ENCODE measurements around the gene IL10.
"Not testable (repeated sequence)": the region's sequence is repeated elsewhere in the genome, so short reads cannot be mapped to it uniquely, and the experiment has no call there.

The IL10 gene

DNA sequence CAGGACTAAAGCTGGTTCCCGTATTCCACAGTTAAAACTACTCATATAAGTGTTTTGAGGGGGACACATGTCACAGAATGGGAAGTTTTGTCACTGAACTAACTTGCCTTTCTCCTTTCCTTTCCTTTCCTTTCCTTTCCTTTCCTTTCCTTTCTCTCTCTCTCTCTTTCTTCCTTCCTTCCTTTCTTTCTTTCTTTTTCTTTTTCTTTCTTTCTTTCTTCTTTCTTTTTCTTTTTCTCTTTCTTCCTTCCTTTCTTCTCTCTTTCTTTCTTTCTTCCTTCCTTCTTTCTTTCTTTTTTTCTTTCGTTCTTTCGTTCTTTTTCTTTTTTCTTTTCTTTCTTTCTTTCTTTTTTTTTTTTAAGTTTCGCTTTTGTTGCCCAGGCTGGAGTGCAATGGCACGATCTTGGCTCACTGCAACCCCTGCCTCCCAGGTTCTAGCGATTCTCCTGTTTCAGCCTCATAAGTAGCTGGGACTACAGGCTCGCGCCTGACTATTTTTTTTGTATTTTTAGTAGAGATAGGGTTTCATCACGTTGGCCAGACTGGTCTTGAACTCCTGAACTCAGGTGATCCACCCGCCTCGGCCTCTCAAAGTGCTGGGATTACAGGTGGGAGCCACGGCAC lies 9.4 kb downstream of the IL10 start:
- not testable (repeated sequence) for DNase-seq

DNA sequence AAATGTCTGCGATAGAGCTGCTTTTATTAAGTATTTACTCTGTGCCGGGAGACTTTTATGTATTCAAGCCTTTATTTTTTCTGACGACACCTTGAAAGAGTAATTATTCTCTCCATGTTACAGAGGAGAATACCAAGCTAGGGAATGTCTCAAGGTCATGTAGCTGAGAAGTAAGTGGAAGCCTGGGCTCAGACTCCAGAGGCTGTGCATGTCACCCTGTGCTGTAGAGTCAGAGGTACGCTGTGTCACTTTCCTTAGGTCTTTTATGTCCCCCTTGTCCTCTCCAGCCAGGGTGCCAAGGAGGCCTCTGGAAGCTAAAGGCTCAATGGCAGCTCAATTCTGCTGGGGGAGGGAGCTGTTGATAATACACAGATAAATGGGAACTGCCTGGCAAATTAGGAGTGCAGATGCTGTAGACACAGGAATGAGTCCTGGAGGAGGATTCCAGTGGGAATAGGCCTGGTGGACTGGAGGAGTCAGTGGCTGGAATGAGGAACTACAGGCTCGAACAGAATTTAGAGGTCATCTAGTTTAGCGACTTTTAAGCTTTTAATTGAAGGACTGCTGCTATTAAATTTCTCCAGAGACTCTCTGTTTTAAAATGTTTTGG lies 11.0 kb downstream of the IL10 start:
- DNase-seq: no peak

DNA sequence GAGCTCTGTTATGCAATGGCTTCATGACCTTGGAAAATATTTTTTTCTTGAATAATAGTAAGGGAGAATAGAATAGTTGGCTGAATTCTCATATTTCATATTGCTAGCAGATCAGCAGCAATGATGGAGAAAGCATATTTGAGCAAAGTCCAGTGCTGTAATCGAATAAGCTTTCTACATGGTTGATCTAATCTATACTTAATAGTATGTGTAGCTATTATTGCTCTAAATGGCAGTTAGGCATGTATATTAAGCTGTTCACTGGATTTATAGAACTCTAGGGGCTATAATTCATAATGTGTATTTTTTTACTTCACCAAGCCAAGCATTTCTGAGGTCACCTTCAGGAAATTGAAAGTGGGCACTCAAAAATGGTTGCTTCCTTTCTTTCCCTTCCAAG lies 11.7 kb downstream of the IL10 start:
- DNase-seq: no peak

DNA sequence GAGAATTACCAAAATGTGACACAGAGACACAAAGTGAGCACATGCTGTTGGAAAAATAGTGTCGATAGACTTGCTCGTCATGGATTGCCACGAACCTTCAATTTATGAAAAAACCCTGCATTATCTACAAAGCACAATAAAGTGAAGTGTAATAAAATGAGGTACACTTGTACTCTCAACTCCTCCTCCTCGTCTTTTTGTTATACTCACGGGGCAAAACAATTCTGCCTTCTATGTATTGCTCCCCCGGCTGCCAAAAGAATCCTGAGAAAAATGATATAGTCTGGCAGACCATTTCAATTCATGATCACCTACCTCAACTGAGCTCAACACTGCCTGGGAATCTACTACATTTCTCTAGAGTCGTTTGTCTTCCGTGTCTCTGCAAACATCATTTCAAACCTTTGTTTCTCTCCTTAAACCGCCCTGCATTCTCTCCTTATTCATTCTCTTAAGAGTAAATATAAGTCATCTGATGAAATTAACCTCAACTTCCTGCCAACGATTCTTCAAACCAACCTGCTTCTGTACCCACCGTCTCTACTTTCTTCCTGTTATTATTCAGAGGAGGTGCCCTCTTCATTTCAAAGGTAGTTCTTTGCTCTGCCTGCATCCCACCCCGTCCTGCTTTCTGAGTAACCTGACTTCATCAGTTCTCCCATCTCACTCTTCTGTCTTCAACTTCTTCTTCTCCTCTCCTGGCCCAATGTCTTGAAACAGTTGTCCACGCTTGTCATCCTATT lies 14.6 kb downstream of the IL10 start:
- no peak for DNase-seq

DNA sequence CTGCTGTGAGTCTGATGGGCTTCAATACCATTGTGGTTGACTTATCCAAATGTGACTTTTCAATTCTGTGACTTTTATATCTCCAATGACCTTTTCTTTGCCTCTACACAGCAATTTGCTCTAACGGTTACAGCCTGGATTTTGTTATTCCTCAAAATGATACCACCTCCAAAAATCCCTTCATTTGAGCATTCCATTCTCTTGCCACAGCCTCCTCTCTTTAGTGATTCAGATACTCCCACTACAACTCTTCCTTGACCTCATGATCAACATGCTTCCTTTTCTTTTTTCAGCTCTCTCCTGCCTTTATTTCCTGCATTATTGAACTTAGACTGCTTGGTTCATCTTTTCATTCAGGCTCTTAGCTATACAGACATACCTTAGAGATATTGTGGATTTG lies 18.3 kb downstream of the IL10 start:
- no peak for DNase-seq

DNA sequence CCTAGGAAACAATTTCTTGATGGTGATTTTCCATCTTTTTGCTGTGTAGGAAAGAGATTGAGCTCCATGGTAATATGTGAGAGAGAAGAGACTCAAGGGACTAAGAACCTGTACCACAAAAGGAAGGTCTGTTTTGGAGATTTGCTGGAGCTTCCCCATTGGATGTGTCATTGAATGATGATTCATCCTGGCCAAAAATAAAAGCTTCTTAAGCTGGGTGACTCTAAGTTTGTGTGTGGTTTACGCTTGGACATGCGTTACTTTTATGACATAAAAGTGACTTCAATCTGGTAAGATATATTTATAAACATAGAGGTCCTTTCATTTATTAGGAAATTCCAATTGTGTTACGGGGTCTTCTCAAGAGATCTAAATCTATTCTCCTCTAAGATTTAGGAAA lies 19.2 kb downstream of the IL10 start:
- no peak for DNase-seq

DNA sequence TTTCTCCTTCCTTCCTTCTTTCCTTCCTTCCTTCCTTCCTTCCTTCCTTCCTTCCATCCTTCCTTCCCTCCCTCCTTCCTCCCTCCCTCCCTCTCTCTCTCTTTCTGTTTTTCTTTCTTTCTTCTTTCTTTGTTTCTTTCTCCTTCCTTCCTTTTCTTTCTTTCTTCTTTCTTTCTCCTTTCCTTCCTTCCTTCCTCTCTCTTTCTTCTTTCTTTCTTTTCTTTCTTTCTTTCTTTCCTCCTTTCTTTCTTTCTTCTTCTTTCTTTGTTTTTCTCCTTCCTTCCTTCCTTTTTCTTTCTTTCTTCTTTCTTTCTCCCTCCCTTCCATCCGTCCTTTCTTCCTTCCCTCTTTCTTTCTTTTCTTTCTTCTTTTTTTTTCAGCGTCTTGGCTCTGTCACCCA lies 19.8 kb downstream of the IL10 start:
- no peak for DNase-seq

DNA sequence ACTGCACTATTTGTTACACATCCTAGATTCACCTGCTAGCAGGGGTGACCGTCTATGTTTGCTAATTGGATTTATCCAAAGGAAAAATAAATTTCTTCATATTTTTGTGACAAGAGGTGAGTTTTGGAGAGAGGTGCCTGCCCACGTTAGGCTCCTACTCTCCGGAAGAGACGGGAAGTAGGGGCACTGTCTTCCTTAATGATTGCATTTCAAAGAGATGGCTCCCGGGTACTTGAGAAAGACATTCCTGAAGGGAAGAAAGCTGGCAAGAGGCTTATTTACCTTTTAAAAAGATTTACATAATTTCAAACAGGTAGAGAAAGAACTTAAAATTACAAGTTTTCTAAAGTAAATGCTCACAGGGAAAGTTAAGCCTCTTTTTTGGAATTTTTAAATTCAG lies 20.4 kb downstream of the IL10 start:
- DNase-seq: no peak

DNA sequence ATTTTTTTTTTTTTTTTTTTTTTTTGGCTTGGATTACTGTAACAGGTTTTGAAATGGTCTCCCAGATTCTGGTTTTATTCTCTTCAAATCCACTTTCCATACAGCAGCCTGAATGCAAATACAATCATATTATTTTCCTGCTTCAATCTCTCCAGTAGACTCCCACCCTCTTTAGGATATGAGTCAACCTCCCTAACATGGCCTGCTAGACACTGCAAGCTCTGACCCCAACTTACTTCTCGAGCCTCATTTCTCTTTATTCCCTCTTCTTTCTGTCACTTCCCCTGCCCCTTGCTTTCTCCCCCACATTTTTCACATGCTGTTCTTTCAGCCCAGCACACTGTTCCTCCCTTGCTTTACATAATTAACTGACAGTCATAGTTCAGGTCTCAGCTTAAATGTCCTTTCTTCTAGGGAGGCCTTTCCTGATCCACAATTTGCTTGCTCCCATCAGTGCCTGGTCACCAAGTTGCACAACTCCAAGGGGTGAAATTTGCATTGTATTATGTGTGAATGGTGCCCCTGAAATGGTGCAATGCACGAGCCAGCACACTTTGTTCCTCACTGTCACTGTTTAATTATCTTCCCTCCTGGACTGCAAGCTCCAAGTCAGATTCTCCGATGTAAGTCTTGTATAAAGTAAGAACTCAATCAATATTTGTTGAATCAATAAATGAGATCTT lies 23.8 kb downstream of the IL10 start:
- no peak for DNase-seq

DNA sequence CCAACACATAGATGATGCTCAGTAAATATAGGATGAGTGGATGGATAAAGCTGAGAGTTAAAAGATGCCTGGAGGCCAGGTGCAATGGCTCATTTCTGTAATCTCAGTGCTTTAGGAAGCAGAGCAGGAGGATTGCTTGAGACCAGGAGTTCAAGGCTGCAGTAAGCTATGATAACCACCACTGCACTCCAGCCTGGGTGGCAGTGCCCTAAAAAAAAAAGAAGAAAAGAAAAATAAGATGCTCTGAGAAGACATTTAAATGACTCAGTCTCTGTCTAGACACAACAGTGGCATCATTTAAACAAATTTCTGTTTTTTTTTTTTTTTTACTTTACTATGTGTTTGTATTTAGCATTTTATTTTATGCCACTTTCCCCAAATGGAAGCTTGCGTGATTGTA lies 27.0 kb downstream of the IL10 start:
- no peak for DNase-seq

DNA sequence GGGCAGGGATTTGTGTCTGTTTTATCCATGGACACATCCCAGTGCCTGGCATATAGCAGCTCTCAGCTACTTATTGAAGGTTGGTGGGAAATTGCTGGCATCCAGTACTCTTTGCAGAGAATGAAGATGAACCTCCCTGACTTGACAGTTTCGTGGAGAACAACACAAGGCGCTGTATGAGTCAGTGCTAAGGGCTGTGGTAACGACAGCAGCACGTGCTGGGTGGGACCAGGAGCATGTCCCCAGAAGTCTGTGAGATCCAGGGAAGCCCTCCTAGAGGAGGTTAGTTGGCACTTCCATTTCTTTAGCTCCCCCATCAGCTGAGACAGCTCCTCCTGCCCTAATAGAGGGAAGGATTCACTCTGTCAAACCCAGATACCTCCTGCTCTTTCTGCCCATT lies 27.6 kb downstream of the IL10 start:
- no peak for DNase-seq

DNA sequence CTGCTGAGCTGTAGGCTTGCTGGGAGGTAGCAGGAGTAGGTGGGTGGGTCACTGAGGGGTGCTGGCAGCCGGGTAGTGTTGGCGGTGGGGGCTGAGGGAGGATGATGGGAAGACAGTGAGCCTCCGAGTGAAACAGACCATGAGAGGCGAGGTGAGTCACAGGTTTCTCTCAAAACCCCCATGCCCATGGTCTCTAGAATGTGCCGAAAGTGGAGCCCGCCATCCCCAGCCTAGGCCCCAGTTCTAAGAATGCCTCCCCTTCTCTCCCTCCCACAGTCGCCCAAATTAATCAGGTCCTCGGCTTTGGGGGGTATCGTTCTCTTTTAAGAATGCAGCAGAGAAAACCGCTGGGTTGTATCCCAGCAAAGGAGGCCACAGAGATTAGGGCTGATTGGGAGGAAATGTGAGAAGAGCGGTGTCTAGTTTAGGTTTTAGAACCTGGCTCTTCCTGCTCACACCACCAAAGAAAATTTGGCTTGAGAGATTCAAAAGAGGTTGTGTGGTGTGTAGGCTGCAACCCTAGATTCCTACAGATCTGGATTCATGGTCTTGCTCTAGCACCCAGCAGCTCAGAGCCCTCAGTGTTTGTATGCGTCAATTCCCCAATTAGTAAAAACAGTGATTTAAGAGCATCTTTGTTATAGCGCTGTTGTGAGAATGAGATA lies 29.4 kb downstream of the IL10 start:
- DNase-seq: no peak

DNA sequence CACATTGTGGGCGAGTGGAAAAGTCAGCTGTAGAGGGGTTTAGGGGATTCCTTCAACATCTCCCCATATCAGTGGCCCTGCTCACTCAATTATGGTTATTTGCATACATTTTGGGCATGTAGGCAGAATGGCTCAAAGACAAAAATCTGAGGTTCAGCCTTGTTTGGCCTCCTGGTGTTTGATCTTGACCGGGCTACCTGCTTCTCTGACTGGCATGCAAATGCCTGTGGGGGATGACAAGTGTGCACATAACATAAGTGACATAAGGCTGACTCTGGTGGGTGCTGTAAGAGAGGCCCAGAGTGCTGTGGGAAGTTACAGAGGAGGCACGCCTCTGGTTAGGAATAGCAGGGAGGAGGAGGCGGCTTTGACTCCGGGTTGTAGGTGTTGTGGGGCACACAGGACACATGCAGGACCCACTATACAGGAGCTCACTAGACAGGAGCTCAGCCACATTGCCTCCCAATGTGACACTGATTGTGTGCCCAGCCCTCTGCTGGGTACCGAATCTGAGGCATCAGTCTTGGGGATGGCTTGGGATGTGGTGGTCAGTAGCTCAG lies 31.1 kb downstream of the IL10 start:
- no peak for DNase-seq

DNA sequence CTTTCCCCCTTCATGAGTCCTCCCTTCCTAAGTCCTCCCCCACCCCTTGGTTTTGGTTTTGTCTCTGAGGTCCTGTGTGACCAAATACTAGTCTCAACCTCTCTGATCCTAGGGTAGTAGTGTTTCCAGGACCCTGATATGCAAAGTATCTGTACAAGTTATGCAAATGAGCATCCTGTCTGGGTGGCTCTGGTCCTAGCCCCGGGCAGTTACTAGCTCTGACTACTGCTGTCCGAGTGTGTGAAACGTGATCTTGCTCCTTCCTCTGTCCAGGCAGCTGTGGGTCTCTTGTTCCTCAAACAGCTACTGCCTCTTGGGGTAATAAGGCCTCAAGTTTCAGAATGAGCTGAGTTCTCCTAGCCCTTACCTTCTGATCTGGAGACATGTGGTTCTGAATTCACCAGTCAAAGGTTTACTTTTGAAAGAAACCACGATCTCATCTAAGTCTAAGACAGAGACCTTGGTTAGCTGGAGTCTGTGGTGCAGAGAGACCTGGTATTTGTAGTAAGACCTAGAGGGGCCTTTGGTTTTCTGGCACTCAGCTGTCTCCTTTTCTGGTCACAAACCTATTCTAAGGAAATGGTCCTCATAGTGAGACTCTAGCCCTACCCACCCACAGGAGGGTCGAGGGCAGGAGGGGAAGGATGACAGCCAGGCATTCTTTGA lies 32.8 kb downstream of the IL10 start:
- no peak for DNase-seq

DNA sequence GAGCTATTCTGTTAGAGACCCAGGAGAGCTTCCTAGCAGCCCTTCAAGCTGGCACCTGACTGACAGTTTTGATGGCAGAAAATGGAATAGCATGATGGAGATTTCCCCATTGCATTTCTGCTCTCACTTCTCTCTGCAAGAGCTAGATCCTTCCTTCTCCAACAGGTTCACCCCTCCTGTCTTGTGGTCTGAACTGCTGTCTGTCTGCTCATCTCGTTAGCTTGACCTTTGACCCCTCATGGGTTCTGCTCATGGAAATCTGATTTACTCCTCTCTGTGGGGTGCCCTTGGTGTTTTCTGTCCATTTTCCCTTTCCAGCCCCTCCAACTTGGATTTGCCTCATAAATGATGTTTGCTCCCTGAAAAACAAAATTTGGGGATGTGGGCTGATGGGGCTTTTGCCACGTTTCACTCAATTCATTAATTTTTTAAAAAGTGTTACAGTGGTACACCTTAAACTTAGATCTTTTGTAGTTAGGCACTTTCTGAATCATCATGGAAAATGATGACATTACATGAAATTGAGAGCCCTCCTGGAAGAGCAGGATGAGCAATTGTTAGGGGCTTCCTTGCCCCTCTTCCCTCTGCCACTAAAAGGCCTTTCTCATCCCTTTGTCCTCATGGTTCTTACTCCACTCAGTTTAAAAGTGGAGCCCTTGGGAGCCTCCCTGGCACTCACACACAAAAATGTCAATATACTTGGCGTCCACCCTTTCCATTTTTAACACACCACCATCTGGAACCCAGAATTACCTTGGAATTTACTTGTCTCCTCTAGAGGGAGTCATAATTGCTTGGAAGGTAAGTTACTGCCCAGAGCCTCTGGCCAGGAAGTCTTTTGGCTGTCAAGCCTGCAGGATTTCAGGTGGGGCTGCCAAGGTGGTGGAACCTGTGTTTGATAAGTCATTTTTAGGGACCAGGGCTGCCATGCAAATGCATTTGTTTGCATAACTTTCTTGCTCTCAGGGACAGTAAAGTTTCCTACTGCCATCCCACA lies 33.6 kb downstream of the IL10 start:
- DNase-seq: peak; percentile 4 to 19

DNA sequence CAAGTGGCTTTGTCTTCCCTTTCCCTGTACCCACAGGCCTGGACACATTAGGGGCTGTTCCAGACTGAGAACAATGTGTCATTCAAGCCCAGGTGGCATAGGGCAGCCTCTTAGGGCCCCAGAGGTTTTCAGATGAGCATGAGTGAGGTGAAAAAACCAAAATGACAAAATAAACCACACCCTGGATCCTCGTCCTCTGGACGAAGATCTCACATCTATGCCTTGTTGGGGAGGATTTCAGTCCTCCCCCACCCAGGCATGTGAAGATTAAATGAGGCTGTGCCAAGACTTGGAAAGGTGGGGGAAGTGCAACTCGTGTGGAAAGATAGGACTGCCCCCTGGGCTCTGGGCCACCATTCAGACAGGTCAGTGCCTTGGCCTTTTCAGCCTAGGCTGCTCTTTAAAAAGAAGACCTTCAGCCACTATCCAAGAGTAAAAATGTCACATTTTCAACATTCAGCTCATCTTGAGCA lies 34.5 kb downstream of the IL10 start:
- no peak for DNase-seq

DNA sequence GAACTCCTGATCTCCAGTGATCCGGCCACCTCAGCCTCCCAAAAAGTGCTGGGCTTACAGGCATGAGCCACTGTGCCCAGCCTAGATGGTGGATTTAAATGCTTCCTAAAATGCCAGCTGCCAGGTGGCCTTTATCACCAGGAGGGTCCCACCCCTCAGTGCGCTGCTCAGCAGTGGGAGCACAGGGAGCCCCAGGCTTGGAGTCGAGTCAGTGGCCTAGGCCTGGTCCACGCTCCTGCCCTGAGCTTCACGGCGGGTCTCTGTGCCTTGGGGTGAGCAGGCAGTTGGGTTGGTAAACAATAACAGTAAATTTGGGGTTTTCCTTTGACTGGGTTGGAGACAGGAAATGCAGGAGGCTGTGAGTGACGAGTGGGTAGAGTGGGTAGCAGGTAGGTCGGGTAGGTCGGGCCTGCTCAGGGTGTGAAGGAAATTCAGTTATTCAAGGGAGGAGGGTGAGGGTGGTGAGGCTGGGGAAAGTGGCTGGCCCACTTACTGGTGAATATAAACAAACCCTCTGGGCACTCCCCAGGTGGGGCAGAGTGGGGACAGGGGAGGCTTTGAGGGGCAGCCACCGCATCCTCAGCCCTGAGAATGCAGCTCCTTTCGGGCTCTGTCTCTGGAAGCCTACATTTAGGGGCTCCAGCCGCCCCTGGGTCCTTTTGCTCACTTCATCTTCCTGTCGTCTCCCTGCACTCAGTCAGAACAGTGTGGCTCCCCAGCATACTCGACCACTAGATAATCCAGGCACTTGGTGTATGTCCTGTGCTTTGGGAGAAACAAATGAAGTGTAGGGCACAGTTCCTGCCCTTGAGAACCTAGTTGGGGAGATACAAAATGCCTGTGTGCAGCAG lies 35.2 kb downstream of the IL10 start:
- DNase-seq: no peak

DNA sequence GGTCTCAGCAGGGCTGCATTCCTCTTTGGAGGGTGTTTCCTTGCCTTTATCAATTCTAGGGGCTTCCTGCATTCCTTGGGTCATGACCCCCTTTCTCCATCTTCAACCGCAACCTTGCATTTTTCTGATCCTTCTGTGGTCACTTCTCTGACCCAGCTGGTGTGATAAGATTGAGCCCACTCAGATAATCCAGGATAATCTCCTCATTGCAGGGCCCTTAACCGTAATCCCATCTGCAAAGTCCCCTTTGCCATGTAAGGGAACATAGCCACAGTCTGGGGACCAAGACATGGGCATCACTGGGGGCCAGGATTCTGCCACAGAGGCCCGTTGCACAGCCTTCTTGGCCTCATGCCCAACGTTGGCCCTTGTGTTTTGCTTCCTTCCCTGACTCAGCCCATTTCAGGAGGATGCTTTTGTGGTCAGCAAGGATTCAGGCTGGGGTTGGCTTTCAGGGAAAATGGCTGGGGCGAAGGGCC lies 36.7 kb downstream of the IL10 start:
- DNase-seq: no peak

DNA sequence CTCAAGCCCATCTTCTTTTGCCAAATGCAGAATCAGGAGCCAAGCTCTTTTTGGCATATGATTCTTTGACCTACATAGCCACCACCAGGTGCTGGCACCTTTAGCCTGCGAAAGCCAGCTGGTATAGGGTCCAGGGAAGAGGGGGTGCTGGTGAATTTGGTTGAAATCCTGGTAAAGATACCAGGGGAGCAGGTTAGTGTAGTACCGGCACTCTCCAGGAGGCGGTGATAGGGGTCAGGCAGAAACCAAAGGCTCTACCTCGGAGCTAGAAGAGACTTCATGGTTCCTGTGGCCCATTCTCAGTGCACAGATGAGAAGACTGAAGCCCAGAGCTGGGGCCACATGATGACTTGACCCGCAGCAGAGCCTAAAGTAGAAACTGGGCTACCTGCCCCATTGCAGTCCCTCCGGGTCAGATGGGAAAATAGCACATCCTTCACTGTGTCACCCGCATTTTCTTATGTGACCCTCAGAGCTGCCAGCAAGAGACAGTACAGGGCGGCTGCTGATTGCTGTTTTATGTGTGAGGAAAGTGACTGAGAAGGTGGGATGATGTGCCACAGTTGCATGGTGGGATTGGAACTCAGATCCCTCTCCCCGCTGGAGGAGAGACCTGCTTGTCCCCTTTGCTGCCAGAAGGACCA lies 37.7 kb downstream of the IL10 start:
- DNase-seq: peak; percentile 43 to 54
